ENCODE results near the gene LINGO3. TPM values are rescaled to one million over a fixed set of nuclear protein-coding genes. Genes with fewer than 3 reads are reported as not detected.

LINGO3 gene
- total and polyA plus RNA-seq, 2 donors (not counting 1 experiment from before 2014, with no cell fraction given): 1.1 to 3.9 TPM

DNA sequence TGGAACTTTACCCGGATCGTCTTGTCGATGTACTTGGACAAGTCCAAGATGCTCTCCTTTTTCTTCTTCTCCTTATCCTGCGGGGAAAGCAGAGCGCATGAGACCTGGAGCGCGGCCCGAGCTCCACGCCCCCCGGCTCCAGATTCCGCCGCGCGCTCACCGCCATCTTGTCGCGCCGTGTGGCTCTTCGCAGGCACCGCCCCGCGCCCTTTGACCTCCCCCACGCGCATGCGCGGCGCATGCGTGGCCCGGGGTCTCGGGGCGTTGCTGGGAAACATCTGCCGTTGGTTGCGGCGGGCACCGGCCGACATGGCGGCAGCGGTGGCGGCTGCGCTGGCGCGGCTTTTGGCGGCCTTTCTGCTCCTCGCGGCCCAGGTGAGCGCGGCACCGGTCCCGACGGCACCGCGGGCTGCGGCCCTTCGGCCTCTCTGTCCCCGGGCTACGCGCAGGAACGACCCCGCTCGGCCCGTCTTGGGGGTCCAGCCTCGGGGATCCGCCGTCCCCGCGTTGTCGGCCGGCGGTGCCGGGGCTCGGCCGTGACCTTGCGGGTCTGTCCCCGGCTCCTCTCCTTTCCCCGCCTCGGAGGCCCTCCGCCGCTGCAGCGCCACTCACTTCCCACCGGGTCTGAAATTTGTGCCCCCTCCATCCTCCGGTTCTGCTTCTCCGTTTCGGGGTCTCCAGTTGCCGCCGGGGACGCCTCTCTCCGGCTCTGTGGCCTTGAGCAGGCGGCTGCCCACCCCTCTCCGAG is 20.6 kb upstream of the LINGO3 start, which contains the start of the genes LSM7 and SPPL2B:
TSS of gene LSM7 (minus strand) at position 186 of the 748 bp plus-strand sequence. CDS start at position 166, 20 bp downstream.
TSS of gene SPPL2B (plus strand) at position 284 of the 748 bp plus-strand sequence. CDS start at position 310, 26 bp downstream.
- peak within 1 kb of the TSS; percentile 98 for H3K27ac Mint-ChIP-seq

More for the DNA sequence above, 20.6 kb upstream of the LINGO3 start, which contains the start of the genes LSM7 and SPPL2B:
- Histone ChIP-seq H3K27me3 (replicated peaks in 1 of 4; ENCODE audit: control extremely low read depth in 1 of 4, control insufficient read depth in 3 of 4, insufficient read depth in 4 of 4, low read length in 3 of 4) (no peaks in the 10 kb centered on the region), H4K20me1 (ENCODE audit: control insufficient read depth, insufficient read depth, low read length, poor library complexity, severe bottlenecking) (peaks cover 5% of the 10 kb centered on the region), H3K79me2 (ENCODE audit: control insufficient read depth, insufficient read depth, low read length) (peaks cover 96% of the 10 kb centered on the region), H3K9ac (ENCODE audit: low read length) (peak within 1 kb of the TSS; percentile 83), H3K4me2 (replicated peaks; ENCODE audit: low read depth, low read length, poor library complexity, severe bottlenecking) (peak within 1 kb of the TSS; percentile 95), H3K4me1 (ENCODE audit: control insufficient read depth in 2 of 2, insufficient read depth in 2 of 2, low read length in 2 of 2) (peaks cover 81 to 92% of the 10 kb centered on the region in 2 donors), H3K9me3 (ENCODE audit: control extremely low read depth in 1 of 3, control insufficient read depth in 2 of 3, insufficient read depth in 1 of 3, low read length in 2 of 3) (no peaks in the 10 kb centered on the region), H3K4me3 (ENCODE audit: control extremely low read depth in 1 of 5, extremely low read depth in 1 of 5, insufficient read depth in 1 of 5, low read depth in 2 of 5, low read length in 4 of 5) (peak within 1 kb of the TSS; percentile 66 to 97 (median 92)), H2AFZ (ENCODE audit: insufficient read depth, low read depth, low read length, poor library complexity, severe bottlenecking) (peak within 1 kb of the TSS; percentile 84), H3K27ac (ENCODE audit: low read length in 2 of 2) (peak within 1 kb of the TSS; percentile 71 to 90), H3K36me3 (replicated peaks in 1 of 2; ENCODE audit: control extremely low read depth in 1 of 2, control insufficient read depth in 1 of 2, extremely low read depth in 1 of 2, insufficient read depth in 2 of 2, low read length in 1 of 2) (peaks cover 0 to 17% of the 10 kb centered on the region in 2 experiments)
- ChIA-PET POLR2A (interaction anchor here (1.4 to 3.7 kb wide), 3 partner anchors 11 to 40 kb away, joined by 5 to 25 read pairs (median 5); no protein-coding TSS in a partner anchor), CTCF (interaction anchor here (0.9 to 5.1 kb wide), 3 partner anchors 13 to 174 kb away, joined by 5 to 24 read pairs (median 7); no protein-coding TSS in a partner anchor)
- Mint-ChIP-seq H3K27me3 (no peaks in the 10 kb centered on the region), H3K4me1 (peaks cover 81% of the 10 kb centered on the region), H3K9me3 (ENCODE audit: insufficient read depth) (no peaks in the 10 kb centered on the region), H3K4me3 (peak within 1 kb of the TSS; percentile 96)
- intact Hi-C loops (cut with micrococcal nuclease): no loop called here
- ATAC-seq (ENCODE audit: low read depth): peak; percentile 42
- WGBS (ENCODE audit: insufficient coverage): under 1% methylated on average over 89 of the region's 89 CpGs
- TF ChIP-seq, protein P1, sequence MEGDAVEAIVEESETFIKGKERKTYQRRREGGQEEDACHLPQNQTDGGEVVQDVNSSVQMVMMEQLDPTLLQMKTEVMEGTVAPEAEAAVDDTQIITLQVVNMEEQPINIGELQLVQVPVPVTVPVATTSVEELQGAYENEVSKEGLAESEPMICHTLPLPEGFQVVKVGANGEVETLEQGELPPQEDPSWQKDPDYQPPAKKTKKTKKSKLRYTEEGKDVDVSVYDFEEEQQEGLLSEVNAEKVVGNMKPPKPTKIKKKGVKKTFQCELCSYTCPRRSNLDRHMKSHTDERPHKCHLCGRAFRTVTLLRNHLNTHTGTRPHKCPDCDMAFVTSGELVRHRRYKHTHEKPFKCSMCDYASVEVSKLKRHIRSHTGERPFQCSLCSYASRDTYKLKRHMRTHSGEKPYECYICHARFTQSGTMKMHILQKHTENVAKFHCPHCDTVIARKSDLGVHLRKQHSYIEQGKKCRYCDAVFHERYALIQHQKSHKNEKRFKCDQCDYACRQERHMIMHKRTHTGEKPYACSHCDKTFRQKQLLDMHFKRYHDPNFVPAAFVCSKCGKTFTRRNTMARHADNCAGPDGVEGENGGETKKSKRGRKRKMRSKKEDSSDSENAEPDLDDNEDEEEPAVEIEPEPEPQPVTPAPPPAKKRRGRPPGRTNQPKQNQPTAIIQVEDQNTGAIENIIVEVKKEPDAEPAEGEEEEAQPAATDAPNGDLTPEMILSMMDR (IDR thresholded peaks at IDR 0.05): no peak
- TF ChIP-seq EZH2 (IDR thresholded peaks at IDR 0.05; ENCODE audit: borderline replicate concordance, insufficient read depth, low read depth, low read length, poor library complexity, severe bottlenecking): no peak
- peak; percentile 95 for DNase-seq
